CD4-positive, alpha-beta T cell (primary cell): ENCODE data around the gene OXTR. TPM values are rescaled to one million over a fixed set of nuclear protein-coding genes. Genes with fewer than 3 reads are reported as not detected.

ENCODE experiments used
- ATAC-seq: fragments of 200-7000 bp; cut with Tn5 transposase; one replicate; pipeline ENCODE4 v1.10.0; 2022; ENCODE audit warnings: mild to moderate bottlenecking; ENCODE audit not compliant: poor library complexity
- CTCF ChIA-PET: fragments of 350-600 bp; sonication (Branson Sonifier 250); formaldehyde crosslinking; loops from one replicate; lab custom pipeline; 2021; ENCODE audit warnings: antibody characterized with exemption, inconsistent platforms; lab: Charles Lee
- POLR2A ChIA-PET: fragments of 350-600 bp; sonication (Branson Sonifier 250); formaldehyde crosslinking; loops from one replicate; lab custom pipeline; 2021; ENCODE audit warnings: antibody characterized with exemption, inconsistent platforms; lab: Charles Lee
- DNase-seq, 14 experiments: peaks; one replicate each; pipeline ENCODE4 v3.0.0-alpha.2; 2013 to 2020; ENCODE audit warnings: mixed read lengths in 2 of 14
- H3K27ac ChIP-seq, 2 donors: one replicate each; pipeline versions ENCODE4 v1.5.1 to v1.7.0; 2013; ENCODE audit warnings: low read length in 2 of 2, low read depth in 1 of 2, mild to moderate bottlenecking in 1 of 2
- H3K27me3 ChIP-seq, 2 experiments: 1 replicate in 1 of 2; 2 replicates in 1 of 2; pipeline versions ENCODE4 v1.6.1 to v1.7.0; 2013; ENCODE audit warnings: low read length in 2 of 2, control low read depth in 1 of 2, mild to moderate bottlenecking in 1 of 2, moderate library complexity in 1 of 2; ENCODE audit not compliant: insufficient read depth in 2 of 2, control insufficient read depth in 1 of 2
- H3K36me3 ChIP-seq: one replicate; pipeline ENCODE4 v1.6.1; 2013; ENCODE audit warnings: low read length, control low read depth; ENCODE audit not compliant: insufficient read depth
- H3K4me1 ChIP-seq: one replicate; pipeline ENCODE4 v1.6.1; 2013; ENCODE audit warnings: low read length, control low read depth; ENCODE audit not compliant: insufficient read depth
- H3K4me3 ChIP-seq: one replicate; pipeline ENCODE4 v1.5.1; 2013; ENCODE audit warnings: mild to moderate bottlenecking, low read length, moderate library complexity
- H3K9me3 ChIP-seq, 2 experiments: 1 replicate in 1 of 2; 2 replicates in 1 of 2; pipeline versions ENCODE4 v1.6.1 to v1.7.0; 2013; ENCODE audit warnings: low read length in 2 of 2, mild to moderate bottlenecking in 2 of 2, control low read depth in 1 of 2, moderate library complexity in 1 of 2; ENCODE audit not compliant: control insufficient read depth in 1 of 2, insufficient read depth in 1 of 2
- H3K27ac Mint-ChIP-seq: one replicate; pipeline ENCODE4 v1.8.0; 2020; ENCODE audit warnings: mixed read lengths
- H3K27me3 Mint-ChIP-seq: one replicate; pipeline ENCODE4 v1.8.0; 2021; ENCODE audit warnings: mixed read lengths
- H3K36me3 Mint-ChIP-seq: one replicate; pipeline ENCODE4 v1.8.0; 2021; ENCODE audit warnings: low read depth, mixed read lengths
- H3K4me1 Mint-ChIP-seq: one replicate; pipeline ENCODE4 v1.8.0; 2021; ENCODE audit warnings: low read depth, mixed read lengths
- H3K4me3 Mint-ChIP-seq: one replicate; pipeline ENCODE4 v1.8.0; 2020; ENCODE audit warnings: mild to moderate bottlenecking, mixed read lengths
- H3K9me3 Mint-ChIP-seq: one replicate; pipeline ENCODE4 v1.8.0; 2020; ENCODE audit warnings: mixed read lengths
- intact Hi-C, 2 experiments: fragments of 100-400 bp; cut with DNase I in 1 of 2; cut with micrococcal nuclease in 1 of 2; formaldehyde crosslinking; loops; one replicate each; pipeline versions ENCODE4 v1.15.1 to v1.9.0; 2023 to 2025; cut with DNase I, micrococcal nuclease
- total RNA-seq, 174 experiments: library from RNA in 2 of 174; stranded (reverse) in 2 of 174; gene quantifications; one replicate each; pipeline ENCODE4 v1.2.3 and lab custom pipeline; 2021 to 2026
- TF ChIP-seq, protein P1 (sequence below): fragments of 200-600 bp; IDR thresholded peaks from one replicate; pipeline ENCODE4 v1.8.0; 2022; ENCODE audit warnings: antibody characterized with exemption, mild to moderate bottlenecking

The OXTR gene
- total RNA-seq, 2 experiments from 2014 or later: 0.11 to 0.17 TPM

DNA sequence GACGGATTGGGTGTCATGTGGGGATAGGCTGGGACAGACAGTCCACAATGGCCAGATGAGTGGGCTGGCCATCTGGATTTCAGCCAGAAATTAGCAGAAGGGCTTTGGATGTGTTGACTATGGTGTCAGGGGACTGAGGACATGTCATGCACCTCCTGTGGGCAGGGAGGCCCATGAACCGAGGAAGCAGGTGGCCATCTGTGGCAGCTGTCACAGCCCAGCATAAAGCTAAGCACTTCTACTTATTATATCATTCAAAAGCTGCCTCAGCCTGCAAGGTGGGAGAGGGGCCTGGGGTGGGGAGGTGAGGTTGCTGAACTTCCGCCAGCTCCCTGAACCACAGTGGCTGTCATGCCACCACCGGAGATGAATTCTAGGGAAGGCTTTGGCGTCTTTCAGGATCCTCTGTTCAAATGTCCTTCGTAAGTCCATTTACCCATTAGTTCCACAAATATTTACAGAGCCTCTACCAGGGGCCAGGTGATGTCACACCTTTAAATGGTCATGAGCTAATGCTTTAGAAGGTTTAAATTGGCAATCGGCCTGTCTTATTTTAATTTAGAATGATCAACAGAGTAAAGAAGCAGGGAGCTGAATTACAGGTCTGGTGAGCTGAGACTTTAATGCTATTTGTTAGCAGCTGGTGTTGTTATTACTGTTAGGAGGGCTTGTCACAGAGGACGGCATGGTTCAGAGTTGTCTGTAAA lies 59.5 kb downstream of the OXTR start:
- Mint-ChIP-seq H3K27me3 (peaks cover 5% of the 10 kb centered on the region), H3K27ac (no peak overlapping the region), H3K4me1 (no peaks in the 10 kb centered on the region), H3K36me3 (no peaks in the 10 kb centered on the region), H3K9me3 (no peaks in the 10 kb centered on the region), H3K4me3 (no peak overlapping the region)
- Histone ChIP-seq H3K36me3 (no peaks in the 10 kb centered on the region), H3K4me3 (no peak overlapping the region), H3K27ac (no peak overlapping the region), H3K9me3 (peaks cover 0 to 6% of the 10 kb centered on the region in 2 experiments), H3K27me3 (peaks cover 0 to 2% of the 10 kb centered on the region in 2 experiments), H3K4me1 (no peaks in the 10 kb centered on the region)
- DNase-seq: no peak
- ATAC-seq: no peak
- ChIA-PET CTCF (no interaction called here), POLR2A (no interaction called here)
- TF ChIP-seq, protein P1, sequence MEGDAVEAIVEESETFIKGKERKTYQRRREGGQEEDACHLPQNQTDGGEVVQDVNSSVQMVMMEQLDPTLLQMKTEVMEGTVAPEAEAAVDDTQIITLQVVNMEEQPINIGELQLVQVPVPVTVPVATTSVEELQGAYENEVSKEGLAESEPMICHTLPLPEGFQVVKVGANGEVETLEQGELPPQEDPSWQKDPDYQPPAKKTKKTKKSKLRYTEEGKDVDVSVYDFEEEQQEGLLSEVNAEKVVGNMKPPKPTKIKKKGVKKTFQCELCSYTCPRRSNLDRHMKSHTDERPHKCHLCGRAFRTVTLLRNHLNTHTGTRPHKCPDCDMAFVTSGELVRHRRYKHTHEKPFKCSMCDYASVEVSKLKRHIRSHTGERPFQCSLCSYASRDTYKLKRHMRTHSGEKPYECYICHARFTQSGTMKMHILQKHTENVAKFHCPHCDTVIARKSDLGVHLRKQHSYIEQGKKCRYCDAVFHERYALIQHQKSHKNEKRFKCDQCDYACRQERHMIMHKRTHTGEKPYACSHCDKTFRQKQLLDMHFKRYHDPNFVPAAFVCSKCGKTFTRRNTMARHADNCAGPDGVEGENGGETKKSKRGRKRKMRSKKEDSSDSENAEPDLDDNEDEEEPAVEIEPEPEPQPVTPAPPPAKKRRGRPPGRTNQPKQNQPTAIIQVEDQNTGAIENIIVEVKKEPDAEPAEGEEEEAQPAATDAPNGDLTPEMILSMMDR: no peak
- intact Hi-C loops: no loop called here

DNA sequence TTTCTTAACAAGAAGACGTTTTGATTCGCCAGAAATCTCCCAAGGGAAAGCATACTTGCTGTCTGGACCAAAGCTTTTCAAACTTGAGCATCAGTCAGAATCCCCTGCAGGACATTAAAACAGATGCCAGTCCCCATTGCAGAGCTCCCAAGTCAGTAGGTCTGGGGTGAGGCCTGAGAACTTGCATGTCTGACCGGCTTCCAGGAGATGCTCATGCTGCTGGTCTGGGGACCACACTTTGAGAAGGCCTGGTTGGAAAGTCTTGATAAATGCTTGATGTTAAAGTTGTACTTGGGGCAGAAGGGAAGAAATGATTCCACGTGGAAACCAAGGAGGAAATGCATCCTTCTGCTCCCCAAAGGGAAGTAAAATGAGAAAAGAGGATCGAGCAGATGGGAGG lies 60.1 kb downstream of the OXTR start:
- ATAC-seq (no peak), DNase-seq (no peak)
- Mint-ChIP-seq H3K36me3 (no peaks in the 10 kb centered on the region), H3K9me3 (no peaks in the 10 kb centered on the region), H3K27ac (no peak overlapping the region), H3K27me3 (peaks cover under 1% of the 10 kb centered on the region), H3K4me3 (no peak overlapping the region), H3K4me1 (no peaks in the 10 kb centered on the region)
- intact Hi-C loops: no loop called here
- Histone ChIP-seq H3K27ac (no peak overlapping the region), H3K36me3 (no peaks in the 10 kb centered on the region), H3K9me3 (peaks cover 0 to 4% of the 10 kb centered on the region in 2 experiments), H3K27me3 (peaks cover 0 to 2% of the 10 kb centered on the region in 2 experiments), H3K4me3 (no peak overlapping the region), H3K4me1 (no peaks in the 10 kb centered on the region)
- ChIA-PET CTCF (no interaction called here), POLR2A (no interaction called here)
- TF ChIP-seq, protein P1: no peak

DNA sequence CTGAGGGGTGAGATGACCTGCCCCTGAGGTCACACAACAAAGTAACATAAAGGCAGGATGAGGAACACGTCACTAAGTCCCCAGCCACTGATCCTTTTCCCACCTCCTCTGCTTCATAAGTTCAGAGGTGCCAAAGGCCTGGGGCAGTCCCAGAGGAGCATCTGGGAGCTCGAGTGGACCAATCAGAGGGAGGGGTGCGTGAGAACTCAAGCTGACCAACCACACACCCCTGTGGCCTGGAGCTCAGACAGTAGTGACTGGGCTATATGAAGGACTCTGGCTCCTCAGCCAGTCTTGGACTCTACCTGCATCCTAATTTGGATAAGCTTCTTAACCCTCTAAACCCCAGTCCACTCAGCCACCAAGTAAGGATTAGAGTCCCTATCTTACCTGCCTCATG lies 63.8 kb downstream of the OXTR start:
- Histone ChIP-seq H3K9me3 (peaks cover 0 to 4% of the 10 kb centered on the region in 2 experiments), H3K4me1 (no peaks in the 10 kb centered on the region), H3K36me3 (no peaks in the 10 kb centered on the region), H3K27me3 (peaks cover 0 to 2% of the 10 kb centered on the region in 2 experiments), H3K4me3 (no peak overlapping the region), H3K27ac (no peak overlapping the region)
- no peak for DNase-seq
- TF ChIP-seq, protein P1: no peak
- ATAC-seq: no peak
- ChIA-PET POLR2A (no interaction called here), CTCF (no interaction called here)
- intact Hi-C loops: no loop called here
- Mint-ChIP-seq H3K27ac (no peak overlapping the region), H3K27me3 (no peaks in the 10 kb centered on the region), H3K36me3 (no peaks in the 10 kb centered on the region), H3K4me3 (no peak overlapping the region), H3K9me3 (no peaks in the 10 kb centered on the region), H3K4me1 (no peaks in the 10 kb centered on the region)
